HCT116 (cell line): ENCODE data around the gene INTS12.

Source experiments
- ATF3 ChIP-seq: IDR thresholded peaks from 2 replicates; pipeline ENCODE4 v1.6.1; 2012
- CTCF ChIP-seq, 3 experiments: fragments of 200-600 bp in 1 of 3; sonication (generic) in 1 of 3; IDR thresholded peaks in 2 of 3; conservative IDR thresholded peaks in 1 of 3; 2 replicates each; pipeline ENCODE4 v1.5.1; 2012 to 2017; ENCODE audit warnings: low read depth in 2 of 3, low read length in 2 of 3, antibody characterized with exemption in 1 of 3, borderline replicate concordance in 1 of 3, control low read depth in 1 of 3, mild to moderate bottlenecking in 1 of 3, mixed read lengths in 1 of 3, mixed run types in 1 of 3, moderate library complexity in 1 of 3; ENCODE audit not compliant: insufficient read depth in 1 of 3
- MAX ChIP-seq: IDR thresholded peaks from 2 replicates; pipeline ENCODE4 v1.6.1; 2012

GRCh38 chr4:105661028-105661427 is 47.5 kb downstream of the INTS12 start:
- TF ChIP-seq ATF3 (no peak), CTCF (IDR thresholded peaks at IDR 0.05 in 2 of 3, conservative IDR thresholded peaks at IDR 0.05 in 1 of 3; ENCODE audit: borderline replicate concordance in 1 of 3, insufficient read depth in 1 of 3, low read depth in 2 of 3, low read length in 2 of 3) (no peak), MAX (no peak)
